H1 (cell line): ENCODE data around the gene TPP1. TPM values are rescaled to one million over a fixed set of nuclear protein-coding genes. Genes with fewer than 3 reads are reported as not detected.

Experiments
- CTCF ChIP-seq, 3 experiments: IDR thresholded peaks; 1 replicate in 2 of 3; 2 replicates in 1 of 3; pipeline versions ENCODE4 v1.5.1 to v1.6.1; 2011; ENCODE audit warnings: low read length in 3 of 3, mild to moderate bottlenecking in 3 of 3, inconsistent platforms in 2 of 3, low read depth in 1 of 3, moderate library complexity in 1 of 3; ENCODE audit not compliant: insufficient read depth in 1 of 3; ENCODE audit errors: control extremely low read depth in 1 of 3
- KDM4A ChIP-seq: IDR thresholded peaks from one replicate; pipeline ENCODE4 v1.7.1; 2012; ENCODE audit warnings: low read depth, mild to moderate bottlenecking, moderate library complexity, low read length, inconsistent platforms; ENCODE audit not compliant: severe bottlenecking
- NRF1 ChIP-seq: IDR thresholded peaks from 2 replicates; pipeline ENCODE4 v1.6.1; 2011; ENCODE audit warnings: mild to moderate bottlenecking, low read depth, low read length, improper control_type of control experiment
- polyA plus RNA-seq, 7 experiments: library from polyadenylated mRNA; depleted of rRNA in 3 of 7; stranded (reverse) in 5 of 7; unstranded in 2 of 7; fragments of >200 nt in 5 of 7; fragments of 200-250 nt in 2 of 7; gene quantifications; 1 replicate in 5 of 7; 2 replicates in 1 of 7; 4 replicates in 1 of 7; pipeline versions ENCODE4 v1.2.1 to v1.2.3, GENCODE V29; 2011 to 2013; ENCODE audit warnings: missing spikeins in 2 of 7, mixed read lengths in 2 of 7
- total RNA-seq: library from RNA; stranded (reverse); fragmentation: NEBNext Ultra II Directional; extraction: Animal tissue kit (Norgen Biotek cat#: 25700); gene quantifications from 2 replicates; pipeline ENCODE4 v1.2.1, GENCODE V29; 2021

TPP1 gene
- total and polyA plus RNA-seq, 2 of the 8 experiments (the other 6 are each of a cell fraction or from before 2014, with no cell fraction given): 36.1 to 77.5 TPM

DNA sequence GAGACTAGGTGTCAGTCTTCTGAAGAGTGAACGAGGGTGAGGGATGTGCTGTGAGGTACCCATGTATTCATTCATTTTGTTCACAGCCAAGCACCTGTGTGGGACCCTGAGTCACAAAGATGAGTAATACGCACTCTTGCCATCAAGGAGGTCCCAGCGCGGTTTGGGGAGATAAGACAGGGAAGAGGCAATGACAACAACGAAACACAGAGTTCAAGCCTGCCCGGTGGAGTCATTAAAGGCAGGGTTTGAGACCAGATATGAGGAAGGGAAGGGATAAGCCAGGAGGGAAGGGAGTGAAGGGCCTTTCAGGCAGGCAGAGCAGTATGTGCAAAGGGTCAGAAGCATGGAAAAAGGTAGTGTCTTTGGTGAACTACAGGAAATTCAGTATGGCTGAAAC lies 31.8 kb upstream of the TPP1 start (continued):
- TF ChIP-seq CTCF (IDR thresholded peaks at IDR 0.05; ENCODE audit: control extremely low read depth in 1 of 3, insufficient read depth in 1 of 3, low read depth in 1 of 3, low read length in 3 of 3) (no peak), NRF1 (no peak), KDM4A (no peak)
